ENCODE data around the gene CKAP5. TPM values are rescaled to one million over a fixed set of nuclear protein-coding genes. Genes with fewer than 3 reads are reported as not detected.

Gene CKAP5
- total RNA-seq, 1 donor from 2014 or later = 73.4 TPM

DNA sequence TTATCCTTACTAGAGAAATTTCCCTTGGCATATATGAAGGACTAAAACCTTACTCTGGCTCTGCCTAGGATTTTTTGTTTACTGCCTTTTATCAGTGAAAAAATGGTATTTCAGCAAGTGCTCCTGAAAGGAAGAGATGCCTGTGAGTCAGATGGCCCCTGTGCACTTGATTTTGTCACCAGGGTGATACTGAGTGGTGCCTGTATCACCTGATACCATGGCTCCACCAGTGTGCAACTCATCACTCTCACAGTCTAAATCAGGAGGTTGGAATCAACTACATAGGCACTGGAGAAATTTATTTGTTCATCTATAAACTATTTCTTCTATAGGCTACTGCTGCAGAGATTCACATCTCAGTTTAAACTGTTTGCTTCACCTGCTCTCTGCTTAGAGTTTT is 83.8 kb downstream of the CKAP5 start:
- no peak for DNase-seq

DNA sequence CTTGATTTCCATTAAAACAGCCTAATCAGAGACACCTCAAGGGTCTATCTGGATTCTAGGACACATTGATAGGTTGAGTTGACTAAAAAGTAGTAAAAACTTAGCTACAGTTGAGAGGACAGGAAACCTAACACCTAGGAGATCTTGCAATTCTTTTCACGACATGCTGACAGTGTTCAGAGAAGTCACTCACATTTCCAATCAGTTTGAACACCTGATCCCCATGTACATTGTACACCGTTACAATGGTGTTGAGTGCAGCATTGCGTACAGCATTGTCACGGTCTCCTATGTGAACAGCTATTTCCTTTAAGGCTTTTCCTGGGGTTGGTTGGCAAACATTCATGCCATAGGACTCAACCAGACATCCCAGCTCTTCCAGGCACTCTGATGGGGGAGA is 84.3 kb downstream of the CKAP5 start:
- no peak for DNase-seq

DNA sequence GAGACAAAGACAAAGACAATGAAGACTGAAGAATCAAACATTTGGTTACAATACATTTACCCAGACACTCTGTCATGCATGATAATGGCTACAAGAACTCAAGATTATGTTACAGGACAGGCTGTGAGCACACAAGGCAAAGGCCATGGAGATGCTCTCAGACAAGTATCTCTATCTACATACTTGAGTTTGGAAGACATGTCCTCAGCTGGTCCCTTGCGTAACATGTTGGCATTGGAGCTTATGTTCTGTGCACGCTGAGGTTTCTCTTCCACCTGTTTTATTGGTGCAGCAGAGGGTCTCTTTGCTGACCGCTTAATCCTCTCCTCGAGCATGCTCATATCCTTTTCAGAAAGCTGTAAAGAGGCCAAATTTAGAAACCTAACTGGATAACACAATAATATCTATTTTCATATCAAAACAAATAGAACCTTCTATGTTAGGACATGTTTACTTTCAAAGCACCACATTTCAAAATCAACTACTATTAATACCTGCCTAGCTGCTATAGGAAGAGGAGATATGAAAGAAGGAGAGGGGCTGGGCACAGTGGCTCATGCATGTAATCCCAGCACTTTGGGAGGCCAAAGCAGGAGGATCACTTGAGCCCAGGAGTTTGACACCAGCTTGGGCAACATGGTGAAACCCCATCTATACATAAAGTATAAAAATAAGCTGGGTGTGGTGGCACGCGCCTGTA is 85.5 kb downstream of the CKAP5 start:
- no peak for DNase-seq

DNA sequence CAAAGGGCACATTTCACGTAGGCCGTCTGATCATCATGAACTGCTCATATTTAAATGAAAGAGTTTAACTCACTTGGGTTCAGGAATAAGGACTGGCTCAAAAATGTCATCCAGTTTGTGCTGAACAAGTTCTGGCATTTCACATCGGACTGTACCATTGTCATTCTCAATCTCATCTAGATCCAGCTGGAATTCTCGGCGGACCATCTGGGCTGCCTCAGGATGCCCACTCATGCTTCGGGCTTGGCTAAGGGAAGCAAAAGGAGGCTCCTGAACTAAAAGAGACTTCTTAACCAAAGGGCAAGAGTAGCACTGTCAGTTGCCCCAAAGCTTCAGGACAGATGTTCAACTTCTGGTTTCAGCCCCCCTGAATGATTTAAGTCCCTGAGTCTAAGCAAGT is 86.9 kb downstream of the CKAP5 start:
- no peak for DNase-seq

DNA sequence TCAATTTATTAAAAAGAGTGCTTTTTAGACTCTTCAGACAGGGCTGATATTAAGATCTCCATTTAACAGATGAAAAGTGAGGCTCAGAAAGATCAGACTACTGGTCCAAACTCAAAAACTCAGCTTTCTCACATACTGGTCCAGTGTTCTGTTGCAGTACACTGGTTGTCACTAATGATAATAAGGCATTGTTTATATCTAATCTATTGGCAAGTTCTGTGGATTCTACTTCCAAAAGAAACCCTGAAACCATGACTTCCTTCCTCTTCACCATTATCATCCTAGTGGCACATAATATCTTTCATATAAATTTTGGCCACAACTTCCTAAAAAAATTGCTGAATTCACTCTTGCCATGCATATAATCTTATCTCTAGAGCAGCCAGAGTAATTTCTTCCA is 90.1 kb downstream of the CKAP5 start:
- DNase-seq = no peak

DNA sequence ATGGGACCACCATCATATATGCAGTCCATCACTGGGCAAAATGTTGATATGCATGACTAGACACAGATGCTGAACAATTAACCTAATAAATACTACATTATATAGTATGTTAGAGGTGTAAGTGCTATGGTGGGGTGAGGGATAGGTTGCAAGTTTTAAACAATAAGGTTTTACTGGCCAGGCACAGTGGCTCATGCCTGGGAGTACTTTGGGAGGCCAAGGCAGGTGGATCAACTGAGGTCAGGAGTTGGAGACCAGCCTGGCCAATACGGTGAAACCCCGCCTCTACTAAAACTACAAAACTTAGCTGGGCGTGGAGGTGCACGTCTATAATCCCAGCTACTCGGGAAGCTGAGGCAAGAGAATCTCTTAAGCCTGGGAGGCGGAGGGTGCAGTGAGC is 98.9 kb downstream of the CKAP5 start:
- DNase-seq = no peak

DNA sequence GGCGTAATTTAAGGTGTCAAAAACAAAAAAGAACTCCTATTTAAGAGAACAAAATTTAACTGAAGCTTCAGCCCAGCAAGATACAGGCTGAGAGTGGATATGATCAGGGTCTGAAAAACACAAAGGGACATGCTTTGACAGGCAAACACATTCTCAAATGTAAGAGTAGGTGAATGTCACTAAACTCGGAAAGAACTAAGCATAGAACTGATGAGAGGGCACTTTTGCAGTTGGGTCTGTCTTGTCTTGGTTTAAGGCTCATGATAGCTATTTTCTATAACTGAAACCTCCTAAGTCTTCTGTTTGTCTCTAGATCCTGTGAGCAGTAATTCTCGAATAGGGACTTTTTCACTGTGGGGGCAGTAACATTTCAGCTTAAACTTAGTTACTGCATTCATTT is 100.1 kb downstream of the CKAP5 start:
- no peak for DNase-seq

DNA sequence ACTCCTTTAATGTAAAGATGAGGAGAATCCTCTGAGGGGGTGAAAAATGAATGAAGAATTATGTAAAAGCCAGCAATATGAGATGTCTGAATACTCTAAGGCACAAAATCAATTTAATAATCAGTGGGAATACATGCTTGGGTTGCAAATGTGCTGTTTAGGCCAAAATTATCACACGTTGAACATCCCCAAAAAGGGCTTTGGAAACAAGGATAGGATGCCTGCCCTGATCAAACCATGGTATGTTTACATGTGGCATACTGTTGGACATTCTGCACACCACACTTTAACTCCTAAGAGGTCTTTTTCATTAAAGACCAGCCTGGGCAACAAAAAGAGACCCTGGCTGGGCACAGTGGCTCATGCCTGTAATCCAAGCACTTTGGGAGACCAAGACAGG is 100.8 kb downstream of the CKAP5 start:
- DNase-seq = no peak

DNA sequence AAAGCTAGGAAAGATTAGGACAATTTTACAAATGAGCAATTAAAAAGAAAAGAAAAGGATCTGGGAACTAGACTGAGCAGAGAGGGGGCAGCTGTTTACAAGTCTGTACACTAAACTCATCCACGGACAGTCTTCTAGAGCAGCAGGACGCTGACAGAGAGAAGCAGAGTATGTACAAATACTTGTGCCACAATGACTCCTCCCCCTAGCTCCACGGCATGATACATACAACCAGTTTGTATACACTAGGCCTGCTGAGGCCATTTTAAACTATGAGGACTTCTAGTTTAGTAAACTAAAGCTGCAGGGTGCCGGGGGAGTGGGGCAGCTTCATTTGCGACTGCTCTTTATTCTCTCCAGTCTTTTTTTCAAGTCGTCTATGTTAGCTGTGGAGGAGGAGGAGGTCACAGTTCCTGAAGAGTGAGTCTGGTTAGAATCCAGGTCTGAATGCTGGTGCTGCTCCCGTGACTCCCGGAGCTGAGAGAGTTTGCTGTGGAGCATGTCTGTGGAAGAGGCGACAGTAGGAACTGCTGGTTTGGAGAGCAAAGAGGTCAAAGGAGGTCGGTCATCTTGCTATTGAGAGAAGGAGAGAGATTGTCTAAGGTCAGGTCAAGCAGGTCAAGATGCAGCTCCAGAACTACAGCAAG is 102.3 kb downstream of the CKAP5 start:
- no peak for DNase-seq

DNA sequence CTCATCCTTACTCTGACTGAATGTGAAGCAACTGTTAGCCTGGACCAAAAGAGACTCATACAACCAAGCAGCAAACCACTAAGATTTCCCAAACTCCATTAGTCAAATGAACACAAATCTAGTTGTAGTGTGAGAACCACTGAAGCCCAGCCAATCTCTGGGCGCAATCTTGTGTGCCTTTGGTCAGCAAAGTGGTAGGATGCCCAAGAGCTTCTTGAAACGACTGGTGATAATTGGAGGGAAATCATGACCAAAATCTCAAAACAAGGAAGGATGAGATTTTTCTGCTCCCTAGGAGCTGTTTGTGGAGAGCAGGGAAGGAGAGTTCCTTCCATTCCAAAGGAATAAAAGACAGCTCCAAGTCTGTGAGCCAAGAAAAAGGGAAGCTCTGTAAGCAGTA is 103.0 kb downstream of the CKAP5 start:
- DNase-seq = no peak

DNA sequence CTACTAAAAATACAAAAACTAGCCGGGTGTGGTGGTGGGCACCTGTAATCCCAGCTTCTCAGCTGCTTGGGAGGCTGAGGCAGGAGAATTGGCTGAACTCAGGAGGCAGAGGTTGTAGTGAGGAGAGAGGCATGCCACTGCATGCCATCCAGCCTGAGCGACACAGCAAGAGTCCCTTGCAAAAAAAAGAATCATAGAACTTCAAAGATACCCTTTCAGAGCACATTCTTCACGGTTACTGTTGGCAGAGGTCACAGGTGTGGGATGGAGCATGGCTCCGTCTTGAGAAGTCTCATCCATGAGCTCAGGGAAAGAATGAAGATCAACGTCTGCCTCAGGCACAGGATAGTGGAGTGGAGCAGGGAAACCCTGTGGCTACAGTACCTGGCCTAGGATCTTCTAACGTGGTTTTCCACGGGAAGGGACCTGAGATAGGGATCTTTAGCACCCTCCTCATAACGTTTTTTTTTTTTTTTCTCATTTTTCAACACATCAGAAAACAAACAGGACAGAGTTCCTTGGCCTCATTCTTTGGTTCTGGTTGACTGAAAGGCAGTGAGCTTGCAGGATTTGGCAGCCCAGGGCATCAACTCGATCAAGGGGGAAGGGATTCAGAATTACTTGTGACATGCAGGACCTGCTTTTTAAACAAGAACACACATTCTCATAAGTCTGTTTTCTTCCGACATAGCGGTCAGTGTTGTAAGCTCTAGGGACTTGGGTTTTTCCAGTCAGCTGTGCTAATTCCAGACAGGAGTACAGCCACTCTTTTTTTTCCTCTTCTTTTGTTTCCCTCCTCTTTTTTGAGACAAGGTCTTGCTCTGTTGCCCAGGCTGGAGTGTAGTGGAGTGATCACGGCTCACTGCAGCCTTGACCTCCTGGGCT is 104.2 kb downstream of the CKAP5 start:
- DNase-seq = no peak

DNA sequence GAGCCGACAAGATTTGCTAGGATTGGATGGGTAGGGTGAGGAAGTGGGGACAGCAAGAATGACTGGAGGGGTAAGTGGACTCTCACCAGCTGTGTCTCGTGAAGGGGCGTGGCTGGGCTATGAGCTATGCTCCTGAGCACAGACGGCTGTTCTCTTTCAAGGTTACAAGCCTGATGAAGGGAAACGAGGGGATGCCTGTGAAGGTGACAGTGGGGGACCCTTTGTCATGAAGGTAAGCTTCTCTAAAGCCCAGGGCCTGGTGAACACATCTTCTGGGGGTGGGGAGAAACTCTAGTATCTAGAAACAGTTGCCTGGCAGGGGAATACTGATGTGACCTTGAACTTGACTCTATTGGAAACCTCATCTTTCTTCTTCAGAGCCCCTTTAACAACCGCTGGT is 107.2 kb downstream of the CKAP5 start:
- DNase-seq = no peak

DNA sequence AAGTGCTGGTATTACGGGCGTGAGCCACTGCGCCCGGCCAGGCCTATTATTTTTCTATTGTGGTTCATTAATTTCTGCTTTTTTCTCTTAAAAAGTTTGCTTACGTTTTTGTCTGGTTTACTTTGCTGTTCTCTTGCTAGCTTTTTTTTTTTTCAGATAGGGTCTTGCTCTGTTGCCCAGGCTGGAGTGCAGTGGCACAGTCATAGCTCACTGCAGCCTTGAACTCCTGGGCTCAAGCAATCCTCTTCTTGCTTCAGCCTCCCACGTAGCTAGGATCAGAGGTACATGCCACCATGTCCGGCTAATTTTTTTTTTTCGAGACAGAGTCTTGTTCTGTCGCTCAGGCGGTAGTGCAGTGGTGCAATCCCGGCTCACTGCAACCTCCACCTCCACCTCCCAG is 108.4 kb downstream of the CKAP5 start:
- DNase-seq = no peak

DNA sequence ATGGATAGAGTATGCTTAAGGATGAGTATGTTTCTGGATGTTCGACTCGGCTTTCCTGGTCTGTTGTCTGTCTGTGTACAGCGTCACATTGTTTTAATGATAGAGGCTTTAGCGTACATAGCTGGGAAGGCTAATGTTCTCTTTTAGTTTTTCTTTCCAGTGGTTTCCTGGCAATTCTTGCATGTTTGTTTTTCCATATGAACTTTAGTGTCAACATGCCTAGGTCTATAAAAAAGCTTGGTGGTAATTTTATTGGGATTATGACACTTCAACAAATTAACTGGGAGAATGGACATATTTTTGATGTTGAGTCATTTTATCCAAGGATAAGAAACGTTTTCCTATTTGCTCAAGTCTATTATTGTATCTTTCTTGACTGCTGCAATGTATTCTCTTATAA is 109.5 kb downstream of the CKAP5 start:
- peak; percentile 16 for DNase-seq

DNA sequence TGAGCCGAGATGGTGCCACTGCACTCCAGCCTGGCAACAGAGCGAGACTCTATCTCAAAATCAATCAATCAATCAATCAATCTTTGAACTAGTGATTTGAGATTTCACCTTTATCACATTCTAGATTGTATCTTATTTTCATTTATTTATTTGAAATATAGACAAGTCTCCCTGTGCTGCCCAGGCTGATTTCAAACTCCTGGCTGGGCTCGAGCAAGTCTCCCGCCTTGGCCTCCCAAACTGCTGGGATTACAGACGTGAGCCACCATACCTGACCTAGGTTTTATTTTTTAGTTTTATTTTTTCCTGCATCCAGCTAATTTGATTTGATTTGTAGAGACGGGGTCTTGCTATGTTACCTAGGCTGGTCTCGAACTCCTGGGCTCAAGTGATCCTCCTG is 109.9 kb downstream of the CKAP5 start:
- DNase-seq = no peak

DNA sequence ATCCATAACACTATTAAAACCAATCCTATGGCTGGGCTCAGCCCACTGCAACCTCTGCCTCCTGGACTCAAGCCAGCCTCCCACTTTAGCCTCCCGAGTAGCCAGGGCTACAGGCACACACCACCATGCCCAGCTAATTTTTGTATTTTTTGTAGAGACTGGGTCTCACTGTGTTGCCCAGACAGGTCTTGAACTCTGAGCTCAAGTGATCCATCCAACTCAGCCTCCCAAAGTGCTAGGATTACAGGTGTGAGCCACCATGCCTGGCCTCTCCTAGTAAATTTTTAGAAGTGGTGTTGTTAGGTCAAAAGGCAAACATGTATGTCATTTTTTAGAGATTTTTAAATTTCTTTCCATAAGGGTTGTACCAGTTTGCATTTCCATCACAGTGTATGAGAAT is 112.8 kb downstream of the CKAP5 start:
- DNase-seq = no peak

DNA sequence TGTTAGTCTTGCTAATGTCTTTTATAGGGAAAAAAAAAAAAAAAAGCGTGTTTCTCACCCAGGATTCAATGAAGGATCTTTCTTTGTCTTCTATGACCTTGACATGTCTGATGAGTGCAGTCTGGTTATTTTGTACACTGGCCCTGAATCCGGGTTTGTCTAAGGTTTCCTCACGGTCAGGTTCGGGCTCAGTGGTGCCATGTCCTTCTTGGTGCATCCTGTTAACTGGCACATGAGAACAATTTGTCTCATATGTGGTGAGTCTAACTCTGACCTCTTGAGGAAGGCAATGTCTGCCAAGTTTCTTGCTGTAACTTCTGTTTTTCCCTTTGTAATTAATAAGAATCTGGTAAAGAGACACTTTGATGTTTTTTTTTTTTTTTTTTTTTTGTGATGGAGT is 114.5 kb downstream of the CKAP5 start:
- DNase-seq = no peak

DNA sequence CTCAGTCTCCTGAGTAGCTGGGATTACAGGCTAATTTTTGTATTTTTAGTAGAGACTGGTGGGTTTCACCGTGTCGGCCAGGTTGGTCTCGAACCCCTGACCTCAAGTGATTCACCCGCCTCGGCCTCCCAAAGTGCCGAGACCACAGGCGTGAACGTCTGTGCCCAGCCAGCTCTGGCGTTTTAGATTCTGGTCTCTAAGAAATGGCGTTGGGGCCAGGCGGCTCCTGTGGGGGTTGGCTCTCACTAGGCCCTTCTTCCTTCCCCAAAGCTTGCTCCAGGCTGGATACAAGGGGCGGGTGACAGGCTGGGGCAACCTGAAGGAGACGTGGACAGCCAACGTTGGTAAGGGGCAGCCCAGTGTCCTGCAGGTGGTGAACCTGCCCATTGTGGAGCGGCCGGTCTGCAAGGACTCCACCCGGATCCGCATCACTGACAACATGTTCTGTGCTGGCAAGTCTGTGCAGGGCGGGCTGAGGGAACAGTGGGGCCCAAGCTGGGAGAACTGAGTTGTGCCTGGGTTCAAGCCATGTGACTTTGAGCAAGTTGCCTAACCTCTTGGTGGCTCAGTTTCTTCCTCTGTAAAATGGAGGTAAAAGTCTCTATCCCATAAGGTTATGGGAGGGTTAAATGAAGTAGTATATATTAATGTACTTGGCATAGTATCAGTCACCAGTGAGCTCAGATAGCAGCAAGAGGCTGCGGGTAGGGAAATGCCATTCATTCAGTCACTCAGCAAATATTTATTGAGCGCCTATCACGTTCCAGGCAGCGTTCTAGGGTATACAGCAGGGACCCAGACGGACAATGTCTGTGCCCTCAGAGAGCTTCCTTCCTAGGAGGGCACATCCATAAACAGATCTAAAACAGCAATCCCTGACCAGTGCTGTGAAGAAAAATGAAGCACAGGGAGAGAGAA is 116.7 kb downstream of the CKAP5 start:
- no peak for DNase-seq

DNA sequence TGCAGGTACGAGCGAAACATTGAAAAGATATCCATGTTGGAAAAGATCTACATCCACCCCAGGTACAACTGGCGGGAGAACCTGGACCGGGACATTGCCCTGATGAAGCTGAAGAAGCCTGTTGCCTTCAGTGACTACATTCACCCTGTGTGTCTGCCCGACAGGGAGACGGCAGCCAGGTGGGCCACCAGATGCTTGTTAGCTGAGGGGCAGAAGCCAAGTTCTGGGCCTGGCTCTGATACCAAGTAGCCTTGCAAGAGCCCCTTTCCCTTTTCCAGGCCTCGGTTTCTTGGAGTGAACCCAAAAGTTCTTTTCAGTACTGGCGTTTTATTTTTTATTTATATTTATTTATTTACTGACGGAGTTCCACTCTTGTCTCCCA is 117.4 kb downstream of the CKAP5 start:
- no peak for DNase-seq

DNA sequence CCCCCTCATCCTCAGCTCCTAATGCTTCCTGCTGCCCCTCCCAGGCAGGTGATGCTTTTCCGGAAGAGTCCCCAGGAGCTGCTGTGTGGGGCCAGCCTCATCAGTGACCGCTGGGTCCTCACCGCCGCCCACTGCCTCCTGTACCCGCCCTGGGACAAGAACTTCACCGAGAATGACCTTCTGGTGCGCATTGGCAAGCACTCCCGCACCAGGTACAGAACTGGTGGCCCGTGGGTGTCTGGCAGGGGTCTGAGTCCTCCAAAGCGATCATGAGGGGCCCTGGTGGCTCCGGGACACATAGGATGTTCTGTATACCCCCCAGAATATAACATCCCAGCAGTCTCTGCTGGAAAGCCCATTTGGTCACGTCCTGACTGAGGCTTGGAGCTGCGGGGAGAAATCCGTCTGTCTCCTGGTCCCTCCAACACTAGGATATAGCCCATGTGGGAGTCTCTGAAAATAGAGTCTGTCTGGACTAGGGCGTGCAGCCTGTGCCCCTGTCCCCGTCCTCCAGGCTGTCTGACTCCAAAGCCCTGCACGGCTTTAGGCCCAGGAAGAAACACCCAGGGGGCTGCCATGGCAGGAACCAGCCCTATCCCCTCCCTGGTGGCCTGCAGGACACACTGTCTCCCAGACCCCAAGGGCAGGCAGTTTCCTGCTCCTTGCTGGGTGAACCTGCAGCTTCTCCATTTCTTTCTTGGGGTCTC is 118.0 kb downstream of the CKAP5 start:
- no peak for DNase-seq

DNA sequence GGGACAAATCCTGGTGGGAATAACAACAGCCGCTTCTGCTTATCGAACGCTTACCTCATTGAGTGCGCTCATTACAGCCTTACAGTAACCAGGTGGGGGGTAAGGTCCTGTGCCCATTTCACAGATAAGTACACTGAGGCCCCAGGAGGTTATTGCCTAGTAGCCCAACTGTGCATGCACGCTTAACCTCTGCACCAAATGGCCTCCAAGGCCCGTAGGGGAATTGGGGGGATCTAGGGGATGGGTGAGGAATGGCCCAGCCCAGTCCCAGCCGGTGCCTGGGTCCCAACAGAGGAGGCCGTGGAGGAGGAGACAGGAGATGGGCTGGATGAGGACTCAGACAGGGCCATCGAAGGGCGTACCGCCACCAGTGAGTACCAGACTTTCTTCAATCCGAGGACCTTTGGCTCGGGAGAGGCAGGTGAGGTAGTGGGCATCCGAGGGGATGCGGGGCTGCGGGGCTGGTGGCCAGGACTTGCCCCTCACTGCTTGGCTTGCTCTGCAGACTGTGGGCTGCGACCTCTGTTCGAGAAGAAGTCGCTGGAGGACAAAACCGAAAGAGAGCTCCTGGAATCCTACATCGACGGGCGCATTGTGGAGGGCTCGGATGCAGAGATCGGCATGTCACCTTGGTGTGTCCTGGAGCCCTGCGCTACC is 119.7 kb downstream of the CKAP5 start:
- DNase-seq = no peak

Data from skin of body (tissue), 2 donors.